ENCODE measurements around the gene TMEM132D.

The TMEM132D gene

DNA sequence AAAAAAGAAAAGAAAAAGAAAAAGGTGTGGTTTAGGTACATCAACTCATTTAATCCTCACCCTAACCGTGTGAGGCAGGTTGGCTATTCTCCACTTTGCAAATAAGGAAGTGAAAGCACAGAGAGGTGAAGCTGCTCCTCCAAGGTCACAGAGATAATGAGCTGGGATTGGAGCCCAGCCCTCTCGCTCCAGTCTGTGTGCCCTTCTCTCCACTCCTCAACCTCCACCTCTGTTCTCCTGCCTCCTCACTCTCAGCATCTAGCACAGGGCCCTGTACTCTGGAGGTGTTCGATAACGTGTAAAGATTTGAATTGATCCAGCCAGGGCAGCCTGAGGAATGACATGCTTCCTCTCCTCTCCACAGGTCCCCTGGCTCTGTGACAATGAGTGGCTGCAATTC, 502.3 kb downstream of the TMEM132D start:
- no peak for DNase-seq

- DNase-seq: no peak
Measured at GRCh38 chr12:129394177-129394825, 509.5 kb downstream of the TMEM132D start.

DNA sequence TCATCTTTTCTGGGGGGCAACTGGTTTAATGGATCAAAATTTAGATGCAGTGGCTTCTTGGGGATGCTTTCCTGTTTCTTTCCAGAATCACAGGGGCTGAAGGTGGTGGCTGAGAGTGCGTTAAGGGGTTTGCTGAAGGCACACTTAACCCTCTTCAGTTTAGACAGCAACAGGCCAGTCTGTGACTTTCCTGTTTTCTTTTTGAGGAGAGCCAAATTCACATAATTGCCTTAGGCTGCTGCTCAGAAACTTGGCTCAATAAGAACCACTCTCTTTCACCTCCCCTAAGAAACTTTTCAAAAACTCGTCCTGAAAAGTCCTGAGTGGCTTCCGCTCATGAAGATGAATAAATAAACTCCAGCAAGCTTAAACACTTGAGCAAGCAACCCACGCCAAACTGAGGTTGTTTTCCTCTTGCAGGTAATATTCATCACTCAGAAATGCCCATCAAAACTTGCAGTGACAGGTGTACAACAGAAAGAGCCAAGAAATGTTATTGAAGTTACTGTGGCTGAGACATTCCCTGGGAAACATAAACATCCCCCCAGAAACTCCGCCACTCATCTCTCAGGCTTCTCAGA, 510.4 kb downstream of the TMEM132D start:
- no peak for DNase-seq

GRCh38 chr12:129385637-129385990, 518.2 kb downstream of the TMEM132D start:
- DNase-seq: no peak

GRCh38 chr12:129383956-129384355, 519.9 kb downstream of the TMEM132D start:
- DNase-seq: no peak

- no peak for DNase-seq
Measured at GRCh38 chr12:129381715-129382114, 522.1 kb downstream of the TMEM132D start.

- no peak for DNase-seq
Measured at GRCh38 chr12:129379076-129379804, 524.6 kb downstream of the TMEM132D start.

GRCh38 chr12:129378496-129378895, 525.3 kb downstream of the TMEM132D start:
- no peak for DNase-seq

- no peak for DNase-seq
Measured at GRCh38 chr12:129373746-129374145, 530.1 kb downstream of the TMEM132D start.

DNA sequence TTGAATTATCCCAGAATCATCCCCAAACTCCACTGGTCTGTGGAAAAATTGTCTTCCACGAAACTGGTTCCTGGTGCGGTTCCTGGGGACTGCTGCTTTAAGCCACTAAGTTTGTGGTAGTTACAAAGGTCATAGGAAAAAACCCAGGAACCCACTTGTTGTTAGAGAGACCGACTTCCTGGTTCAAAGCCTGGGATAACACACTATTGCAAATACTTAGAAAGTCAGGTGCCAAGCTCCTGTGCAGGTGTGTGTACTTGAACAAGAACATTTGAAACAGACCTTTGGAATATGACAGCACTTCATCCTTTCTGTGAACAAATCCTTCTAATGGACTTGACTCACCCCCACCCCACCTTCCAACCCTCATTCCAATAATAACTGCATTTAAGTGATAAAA, 530.9 kb downstream of the TMEM132D start:
- no peak for DNase-seq

DNA sequence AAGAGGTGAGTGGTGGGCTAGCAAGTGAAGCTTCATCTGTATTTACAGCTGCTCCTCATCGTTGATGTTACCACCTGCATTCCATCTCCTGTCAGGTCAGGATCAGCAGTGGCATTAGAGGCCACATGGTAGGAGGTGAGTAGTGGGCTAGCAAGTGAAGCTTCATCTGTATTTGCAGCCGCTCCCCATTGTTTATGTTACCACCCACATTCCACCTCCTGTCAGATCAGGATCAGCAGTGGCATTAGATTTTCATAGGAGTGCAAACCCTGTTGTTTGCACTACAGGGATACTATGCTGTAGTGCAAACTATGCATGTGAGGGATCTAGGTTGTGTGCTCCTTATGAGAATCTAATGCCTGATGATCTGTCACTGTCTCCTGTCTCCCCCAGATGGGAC, 531.5 kb downstream of the TMEM132D start:
- no peak for DNase-seq

DNA sequence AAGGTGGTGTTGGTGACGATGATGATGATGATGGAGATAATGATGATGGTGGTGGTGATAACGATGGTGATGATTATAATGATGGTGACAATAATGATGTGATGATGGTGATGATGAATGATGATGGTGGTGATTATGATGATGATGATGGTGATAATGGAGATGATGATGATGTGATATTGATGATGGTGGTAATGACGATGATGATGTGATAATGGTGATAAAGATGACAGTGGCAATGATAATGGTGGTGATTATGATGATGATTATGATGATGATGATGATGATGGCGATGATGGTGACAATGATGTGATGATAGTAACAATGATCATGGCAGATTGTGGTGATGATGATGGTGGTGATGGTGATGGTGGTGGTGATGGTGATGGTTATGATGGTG, 532.6 kb downstream of the TMEM132D start:
- DNase-seq: no peak

DNA sequence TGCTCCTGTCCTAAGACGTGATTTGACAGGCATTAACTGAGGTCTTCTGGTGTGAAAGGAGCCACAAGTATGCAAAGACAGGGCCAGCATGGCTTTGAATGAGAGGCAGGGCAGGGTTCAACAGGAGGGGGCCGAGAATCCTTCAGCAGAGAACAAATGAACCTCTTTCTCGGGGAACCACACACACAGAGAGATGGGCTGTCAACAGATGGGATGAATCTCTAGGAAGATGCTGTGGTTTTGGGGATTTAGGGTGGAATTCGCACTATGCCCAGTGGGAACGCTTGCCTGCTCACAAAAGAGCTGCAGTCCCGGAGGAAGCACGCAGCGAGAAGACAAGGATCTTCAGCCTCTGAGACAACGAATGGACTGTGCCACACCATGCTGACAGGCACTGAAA, 537.2 kb downstream of the TMEM132D start:
- no peak for DNase-seq

DNA sequence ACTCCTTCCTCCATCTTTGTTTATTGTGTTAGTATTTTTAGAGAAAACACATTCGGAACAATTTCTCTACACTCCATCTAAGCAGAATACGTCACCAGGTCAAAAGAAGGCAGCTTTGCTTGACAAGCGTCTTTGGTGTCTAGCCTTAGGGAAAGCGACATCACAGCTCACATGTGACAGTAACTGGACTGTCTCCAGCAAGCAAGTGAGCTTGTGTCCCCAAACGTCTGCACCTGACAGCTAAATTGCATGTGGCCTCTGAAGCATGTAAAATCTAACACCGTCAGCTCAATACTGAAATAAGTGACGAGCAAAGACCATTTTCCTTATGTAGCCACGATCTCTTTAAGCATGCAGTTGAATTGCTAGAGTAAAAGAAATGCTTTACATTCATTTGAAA, 540.8 kb downstream of the TMEM132D start:
- no peak for DNase-seq

- no peak for DNase-seq
Measured at GRCh38 chr12:129357233-129357632, 546.6 kb downstream of the TMEM132D start.

GRCh38 chr12:129351481-129351880, 552.3 kb downstream of the TMEM132D start:
- DNase-seq: no peak

DNA sequence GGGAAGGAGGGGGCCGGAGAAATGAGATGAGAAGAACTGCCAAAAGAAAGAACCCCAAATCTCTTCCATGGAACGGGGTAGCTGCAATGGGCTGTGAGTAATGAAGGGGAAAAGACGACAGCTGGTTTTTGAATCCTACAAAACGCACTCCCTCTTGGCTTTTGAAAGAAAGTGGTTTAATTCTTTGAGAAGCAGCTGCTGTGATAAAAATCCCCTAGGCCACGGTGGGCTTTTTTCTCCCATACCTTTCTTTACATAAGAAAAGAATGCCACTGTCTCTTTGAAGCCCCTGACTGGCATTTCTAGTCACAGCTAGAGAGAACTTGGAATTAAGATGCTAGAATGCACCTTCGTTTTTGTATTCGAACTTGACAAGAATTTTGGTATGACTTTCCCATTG, 564.5 kb downstream of the TMEM132D start:
- DNase-seq: no peak

GRCh38 chr12:129337413-129337812, 566.4 kb downstream of the TMEM132D start:
- DNase-seq: no peak

DNA sequence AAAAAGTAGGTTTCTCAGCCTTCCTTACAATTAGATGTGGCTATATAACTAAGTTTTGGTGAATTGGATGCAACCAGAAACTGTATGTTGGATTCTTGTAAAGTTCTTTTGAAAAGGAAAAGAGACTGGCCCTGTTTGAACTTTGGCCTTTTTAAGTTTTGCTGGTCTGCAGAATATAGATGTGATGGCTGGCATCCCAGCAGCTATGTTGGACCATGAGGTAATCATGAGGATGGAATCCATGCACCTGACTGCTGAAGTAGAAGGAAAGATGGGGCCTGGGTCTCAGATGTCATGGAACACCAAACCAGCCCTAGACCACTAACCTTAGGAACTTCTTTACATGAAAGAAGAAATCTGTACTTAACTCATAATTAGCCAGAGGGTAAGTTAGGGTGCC, 568.1 kb downstream of the TMEM132D start:
- no peak for DNase-seq

- no peak for DNase-seq
Measured at GRCh38 chr12:129332286-129332685, 571.5 kb downstream of the TMEM132D start.

- DNase-seq: no peak
Measured at GRCh38 chr12:129331356-129332085, 572.3 kb downstream of the TMEM132D start.

- no peak for DNase-seq
Measured at GRCh38 chr12:129328235-129328634, 575.6 kb downstream of the TMEM132D start.

DNA sequence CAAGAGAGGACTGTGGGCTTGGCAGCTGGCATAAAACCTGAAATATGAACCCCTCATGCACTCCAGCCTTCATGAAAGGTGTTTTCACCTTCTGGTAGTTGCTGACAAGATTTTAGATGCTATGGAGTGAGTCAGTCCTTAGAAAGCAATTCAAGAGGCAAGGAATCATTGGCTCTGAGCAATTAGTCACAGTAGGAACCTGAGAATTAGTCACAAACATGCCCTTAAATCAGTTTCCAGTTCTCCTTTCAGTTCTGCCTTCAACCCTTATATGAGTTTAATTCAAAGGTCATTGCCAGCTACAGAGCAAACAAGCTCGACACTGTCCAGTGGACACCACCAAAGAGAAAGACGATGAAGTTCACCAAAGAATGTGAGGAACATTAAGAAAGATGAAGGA, 578.3 kb downstream of the TMEM132D start:
- no peak for DNase-seq

DNA sequence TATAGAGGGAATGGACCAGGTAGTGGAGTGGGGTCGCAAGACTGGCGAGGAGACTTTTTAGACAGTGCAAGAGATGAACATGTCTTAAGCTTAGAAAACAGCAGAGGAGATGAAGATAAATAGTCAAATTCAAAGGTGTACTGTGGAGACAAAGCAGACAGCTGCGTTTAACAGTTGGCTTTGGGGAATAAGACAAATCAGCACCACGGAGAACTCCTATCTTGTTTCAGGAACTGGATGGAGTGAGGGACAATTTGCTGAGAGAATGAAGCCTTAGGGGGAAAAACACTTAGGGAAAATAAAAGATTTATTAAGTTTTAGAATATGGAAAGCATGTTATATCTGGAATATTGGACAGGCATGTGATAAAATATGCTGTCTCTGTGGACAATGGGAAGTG, 591.8 kb downstream of the TMEM132D start:
- DNase-seq: no peak
